ENCODE measurements around the gene TBL1XR1. TPM values are rescaled to one million over a fixed set of nuclear protein-coding genes. Genes with fewer than 3 reads are reported as not detected.

TBL1XR1 gene
- total and polyA plus RNA-seq, 2 experiments from 2014 or later: 30.2 to 165 TPM

GRCh38 chr3:177228601-177229190 lies 31.4 kb upstream of the TBL1XR1 start:
- H2AFZ ChIP-seq: no peak overlapping the region
- H3K9me3 ChIP-seq (ENCODE audit: low read depth): no peaks in the 10 kb centered on the region
- H4K20me1 ChIP-seq (ENCODE audit: insufficient read depth, poor library complexity, severe bottlenecking): no peaks in the 10 kb centered on the region
- H3K36me3 ChIP-seq (replicated peaks; ENCODE audit: insufficient read depth, low read depth): no peaks in the 10 kb centered on the region
- no peaks in the 10 kb centered on the region for H3K79me2 ChIP-seq
- no peak overlapping the region for H3K4me2 ChIP-seq
- 96% methylated on average over 24 of the region's 25 CpGs for WGBS (ENCODE audit: low lambda C conversion rate, missing lambda C conversion rate)
- H3K9me2 ChIP-seq (replicated peaks; ENCODE audit: insufficient read depth): no peaks in the 10 kb centered on the region
- no peaks in the 10 kb centered on the region for H3K4me1 ChIP-seq (ENCODE audit: insufficient read depth)
- no peak overlapping the region for H3K4me3 ChIP-seq
- no peaks in the 10 kb centered on the region for H3K27me3 ChIP-seq
- no peak for TF ChIP-seq CTCF (IDR thresholded peaks at IDR 0.05; ENCODE audit: poor library complexity)
- TF ChIP-seq EZH2 (IDR thresholded peaks at IDR 0.05; ENCODE audit: borderline replicate concordance): no peak
- no peak for DNase-seq (ENCODE audit: low spot score)
- no peak overlapping the region for H3K27ac ChIP-seq

- H3K27me3 ChIP-seq: no peaks in the 10 kb centered on the region
- no peak overlapping the region for H3K27ac ChIP-seq
Observed at GRCh38 chr3:177224414-177224813, 27.1 kb upstream of the TBL1XR1 start.

GRCh38 chr3:177221744-177222143 lies 24.5 kb upstream of the TBL1XR1 start:
- no peak overlapping the region for H3K27ac ChIP-seq
- H3K9me3 ChIP-seq (ENCODE audit: low read depth): no peaks in the 10 kb centered on the region
- H3K4me3 ChIP-seq: no peak overlapping the region
- H3K27me3 ChIP-seq: no peaks in the 10 kb centered on the region
- TF ChIP-seq EZH2phosphoT487 (IDR thresholded peaks at IDR 0.05; ENCODE audit: low read depth, severe bottlenecking, unreplicated experiment) (no peak), EZH2 (IDR thresholded peaks at IDR 0.05; ENCODE audit: borderline replicate concordance) (no peak), CTCF (IDR thresholded peaks at IDR 0.05; ENCODE audit: poor library complexity) (no peak)
- 95% methylated on average over 3 of the region's 3 CpGs for WGBS (ENCODE audit: low lambda C conversion rate, missing lambda C conversion rate)
- H3K4me1 ChIP-seq (ENCODE audit: insufficient read depth): no peaks in the 10 kb centered on the region
- no peak for DNase-seq (ENCODE audit: low spot score)
- H2AFZ ChIP-seq: no peak overlapping the region
- no peaks in the 10 kb centered on the region for H4K20me1 ChIP-seq (ENCODE audit: insufficient read depth, poor library complexity, severe bottlenecking)
- no peaks in the 10 kb centered on the region for H3K9me2 ChIP-seq (replicated peaks; ENCODE audit: insufficient read depth)
- no peak overlapping the region for H3K4me2 ChIP-seq
- H3K79me2 ChIP-seq: no peaks in the 10 kb centered on the region
- H3K36me3 ChIP-seq (replicated peaks; ENCODE audit: insufficient read depth, low read depth): no peaks in the 10 kb centered on the region

More at GRCh38 chr3:177224414-177224813, 27.1 kb upstream of the TBL1XR1 start:
- H3K4me3 ChIP-seq: no peak overlapping the region
- H3K36me3 ChIP-seq (replicated peaks; ENCODE audit: insufficient read depth, low read depth): no peaks in the 10 kb centered on the region
- H3K4me2 ChIP-seq: no peak overlapping the region
- no peak for TF ChIP-seq EZH2phosphoT487 (IDR thresholded peaks at IDR 0.05; ENCODE audit: low read depth, severe bottlenecking, unreplicated experiment)
- no peak for TF ChIP-seq CTCF (IDR thresholded peaks at IDR 0.05; ENCODE audit: poor library complexity)
- TF ChIP-seq EZH2 (IDR thresholded peaks at IDR 0.05; ENCODE audit: borderline replicate concordance): no peak
- H2AFZ ChIP-seq: no peak overlapping the region
- no peaks in the 10 kb centered on the region for H3K79me2 ChIP-seq
- H3K9me2 ChIP-seq (replicated peaks; ENCODE audit: insufficient read depth): no peaks in the 10 kb centered on the region
- H4K20me1 ChIP-seq (ENCODE audit: insufficient read depth, poor library complexity, severe bottlenecking): no peaks in the 10 kb centered on the region
- no peaks in the 10 kb centered on the region for H3K9me3 ChIP-seq (ENCODE audit: low read depth)
- no peak for DNase-seq (ENCODE audit: low spot score)
- H3K4me1 ChIP-seq (ENCODE audit: insufficient read depth): no peaks in the 10 kb centered on the region
